Measurements from ENCODE around the gene RPH3AL. TPM values are rescaled to one million over a fixed set of nuclear protein-coding genes. Genes with fewer than 3 reads are reported as not detected.

RPH3AL gene
- total RNA-seq, 4 donors from 2014 or later, result 9.6 to 62.4 (median 41.9) TPM

GRCh38 chr17:383771-384621 is 31.4 kb upstream of the RPH3AL start:
- Histone ChIP-seq H3K27ac (peak overlapping the region in 2 of 4 donors; percentile 48 to 79), H3K4me1 (peaks cover 0 to 26% (median 13%) of the 10 kb centered on the region in 4 donors), H3K36me3 (no peaks in the 10 kb centered on the region), H3K4me3 (no peak overlapping the region), H3K27me3 (peaks cover 0 to 21% of the 10 kb centered on the region in 2 donors), H3K9me3 (peaks cover 0 to 6% (median 0%) of the 10 kb centered on the region in 4 donors)
- no peak for DNase-seq (ENCODE audit: low spot score in 2 of 2)
- TF ChIP-seq CTCF (IDR thresholded peaks at IDR 0.05), result no peak
- TF ChIP-seq POLR2A (IDR thresholded peaks at IDR 0.05), result no peak
- TF ChIP-seq EP300 (IDR thresholded peaks at IDR 0.05), result no peak
- 64 to 70% methylated on average over 19 of the region's 19 CpGs for WGBS, 2 donors

DNA sequence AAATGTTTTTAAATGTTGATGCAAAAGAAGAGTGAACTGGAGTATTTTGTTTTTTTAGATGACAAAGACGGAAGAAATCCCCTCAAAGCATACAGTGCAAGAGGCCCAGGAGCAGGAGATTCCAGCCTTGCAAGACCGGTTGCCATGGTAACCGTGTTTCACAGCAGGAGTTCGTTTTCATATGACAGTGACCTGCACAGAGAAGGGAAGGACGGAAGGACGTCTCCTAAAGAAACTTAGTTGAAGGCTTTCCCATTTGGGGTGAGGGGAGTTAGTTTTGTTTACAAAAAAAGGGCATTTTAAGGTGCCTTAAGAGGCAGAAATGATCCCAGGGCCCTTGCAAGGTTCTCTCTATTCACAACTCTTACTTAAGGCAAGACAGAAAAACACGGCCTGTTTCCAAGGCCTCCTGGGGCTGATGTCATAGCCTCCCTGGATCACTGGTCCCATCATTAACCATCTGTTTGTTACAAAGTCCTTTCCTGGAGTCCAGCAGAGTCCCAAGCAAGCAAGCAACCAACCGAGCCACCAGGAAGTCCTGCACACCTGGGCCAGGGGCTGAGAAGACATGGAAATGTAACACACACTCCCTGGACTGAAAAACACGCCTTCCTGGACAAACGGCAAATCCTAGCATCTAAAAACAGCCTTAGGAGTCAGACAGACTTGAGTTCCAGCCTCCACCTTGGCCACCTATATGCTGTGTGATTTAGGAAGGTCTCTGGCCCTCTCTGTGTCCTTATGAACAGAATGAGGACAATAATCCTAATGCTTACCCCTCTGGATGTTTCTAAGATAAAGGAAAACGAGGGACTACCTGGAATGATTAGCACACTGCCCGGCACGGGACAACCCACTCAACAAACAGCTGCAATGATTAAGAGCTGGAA is 30.3 kb upstream of the RPH3AL start:
- H3K36me3 ChIP-seq, result no peaks in the 10 kb centered on the region
- H3K9me3 ChIP-seq, result peaks cover 0 to 2% (median 0%) of the 10 kb centered on the region in 4 donors
- WGBS, 2 donors, result 54 to 56% methylated on average over 13 of the region's 13 CpGs
- H3K4me1 ChIP-seq, result peaks cover 0 to 27% (median 13%) of the 10 kb centered on the region in 4 donors
- H3K4me3 ChIP-seq, result no peak overlapping the region
- no peak for TF ChIP-seq CTCF (IDR thresholded peaks at IDR 0.05)
- peak in 1 of 2 donors; percentile 65 for DNase-seq (ENCODE audit: low spot score in 2 of 2)
- H3K27me3 ChIP-seq, result peaks cover 0 to 21% of the 10 kb centered on the region in 2 donors
- H3K27ac ChIP-seq, result peak overlapping the region in 1 of 4 donors; percentile 43

GRCh38 chr17:381941-382643 is 29.5 kb upstream of the RPH3AL start:
- no peak for TF ChIP-seq POLR2A (IDR thresholded peaks at IDR 0.05)
- TF ChIP-seq CTCF (IDR thresholded peaks at IDR 0.05), result no peak
- no peak for TF ChIP-seq EP300 (IDR thresholded peaks at IDR 0.05)
- DNase-seq (ENCODE audit: low spot score in 2 of 2), result no peak
- Histone ChIP-seq H3K36me3 (no peaks in the 10 kb centered on the region), H3K27ac (peak overlapping the region in 1 of 4 donors; percentile 43), H3K9me3 (no peaks in the 10 kb centered on the region), H3K4me1 (peaks cover 0 to 34% (median 13%) of the 10 kb centered on the region in 4 donors), H3K4me3 (no peak overlapping the region), H3K27me3 (peaks cover 0 to 20% of the 10 kb centered on the region in 2 donors)
- 64% methylated on average over 9 of the region's 9 CpGs for WGBS, 2 donors

- TF ChIP-seq CTCF (IDR thresholded peaks at IDR 0.05) (no peak), POLR2A (IDR thresholded peaks at IDR 0.05) (no peak), EP300 (IDR thresholded peaks at IDR 0.05) (no peak)
- no peak for DNase-seq (ENCODE audit: low spot score in 2 of 2)
- no peaks in the 10 kb centered on the region for H3K36me3 ChIP-seq
- H3K4me3 ChIP-seq, result no peak overlapping the region
- peaks cover 0 to 32% (median 13%) of the 10 kb centered on the region in 4 donors for H3K4me1 ChIP-seq
- no peaks in the 10 kb centered on the region for H3K9me3 ChIP-seq
- H3K27me3 ChIP-seq, result peaks cover 0 to 18% of the 10 kb centered on the region in 2 donors
- no peak overlapping the region for H3K27ac ChIP-seq
- WGBS, 2 donors, result 54 to 57% methylated on average over 8 of the region's 8 CpGs
Observed at GRCh38 chr17:381516-381915, 28.9 kb upstream of the RPH3AL start.

Data from tibial nerve (tissue), 4 donors.